Stimulated activated naive CD4-positive, alpha-beta T cell (primary cell): ENCODE data around the gene PHF21B.
"Not testable (repeated sequence)": the region's sequence is repeated elsewhere in the genome, so short reads cannot be mapped to it uniquely, and the experiment has no call there.

Experiments used
- DNase-seq, 6 experiments: peaks; one replicate each; lab custom pipeline; 2025; lab: John Stamatoyannopoulos, UW

Gene PHF21B

GRCh38 chr22:45009606-45010531 is at the start of gene PHF21B:
Gene PHF21B, minus strand, starts transcription at chr22:45010005. Its CDS starts 456 bp downstream, at chr22:45009549.
- DNase-seq = no peak

- DNase-seq = no peak
These were observed 49.5 kb upstream of the PHF21B start for GRCh38 chr22:45059296-45059695.

- no peak for DNase-seq
These were observed 48.8 kb upstream of the PHF21B start for GRCh38 chr22:45058622-45058912.

GRCh38 chr22:45055936-45056335 is 46.1 kb upstream of the PHF21B start:
- no peak for DNase-seq

DNA sequence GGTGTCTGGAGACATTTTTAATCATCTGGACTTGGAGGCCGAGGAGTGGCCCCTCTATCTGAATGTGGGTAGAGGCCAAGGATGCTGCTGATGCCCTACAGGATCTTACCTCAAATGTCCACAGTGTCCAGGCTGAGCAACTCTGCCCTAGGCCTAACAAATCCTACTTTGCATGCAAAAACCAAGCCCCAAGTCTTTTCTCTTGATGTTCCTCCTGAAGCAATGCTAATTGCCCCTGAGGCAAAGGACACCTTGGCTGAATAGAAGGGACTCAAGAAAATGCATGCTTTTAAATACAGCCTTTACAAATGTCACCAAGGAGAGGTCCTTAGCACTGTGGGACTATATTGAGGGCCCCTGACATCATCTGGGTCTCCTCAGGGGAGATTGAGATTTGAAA is 43.8 kb upstream of the PHF21B start:
- no peak for DNase-seq

GRCh38 chr22:45053094-45053493 is 43.3 kb upstream of the PHF21B start:
- DNase-seq = no peak

DNA sequence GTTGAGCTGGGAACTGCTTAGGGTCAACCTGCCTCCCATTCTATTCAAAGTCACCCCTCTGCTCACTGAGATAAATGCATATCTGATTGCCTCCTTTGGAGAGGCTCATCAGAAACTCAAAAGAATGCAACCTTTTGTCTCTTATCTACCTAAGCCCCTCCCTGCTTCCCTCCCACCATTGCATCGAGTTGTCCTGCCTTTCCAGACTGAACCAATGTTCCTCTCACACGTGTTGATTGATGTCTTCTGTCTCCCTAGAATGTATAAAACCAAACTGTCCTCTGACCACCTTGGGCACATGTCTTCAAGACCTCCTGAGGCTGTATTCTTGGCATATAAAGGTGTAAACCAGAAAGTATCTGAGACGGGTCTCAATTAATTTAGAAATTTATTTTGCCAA is 42.9 kb upstream of the PHF21B start:
- DNase-seq = not testable (repeated sequence)

DNA sequence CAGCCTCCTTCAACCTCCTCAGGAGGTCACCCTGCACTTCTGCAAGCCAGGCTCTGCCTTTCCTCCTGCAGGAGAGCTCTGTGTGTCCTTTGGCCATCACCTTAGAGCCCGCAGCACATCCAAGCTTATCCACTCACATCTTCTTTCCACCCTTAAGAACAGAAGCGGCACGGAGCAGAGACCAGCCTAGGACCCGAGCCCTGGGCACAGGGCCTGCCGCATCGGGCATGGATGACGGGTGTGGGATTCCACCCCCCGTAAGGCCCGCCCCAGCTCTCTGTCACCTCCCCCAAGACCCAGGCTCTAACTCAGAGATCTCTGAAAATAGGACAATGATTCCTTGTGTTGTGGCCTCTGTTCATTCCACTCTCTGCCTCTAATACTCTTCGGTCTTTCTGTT is 42.1 kb upstream of the PHF21B start:
- no peak for DNase-seq

DNA sequence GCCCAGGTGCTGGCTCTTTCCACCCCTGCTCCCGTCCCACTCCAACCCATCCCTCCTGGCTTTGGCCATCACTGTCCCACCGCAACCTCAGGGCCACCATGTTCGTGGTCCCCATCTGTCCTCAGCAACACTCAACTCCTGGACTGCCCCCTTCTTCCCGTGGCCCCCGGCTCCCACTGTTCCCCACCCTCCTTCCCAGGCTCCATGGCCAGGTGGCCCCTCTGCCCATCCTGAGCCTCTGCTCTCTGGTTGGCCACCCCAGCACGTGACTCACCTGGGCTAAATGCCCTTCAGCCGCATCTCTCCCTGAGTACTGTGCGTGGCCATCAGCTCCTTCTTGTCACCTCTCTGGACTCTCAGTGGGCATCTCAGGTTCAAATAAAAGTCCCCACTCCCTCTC is 41.6 kb upstream of the PHF21B start:
- no peak for DNase-seq

GRCh38 chr22:45047260-45047659 is 37.5 kb upstream of the PHF21B start:
- DNase-seq = no peak

GRCh38 chr22:45045208-45045607 is 35.4 kb upstream of the PHF21B start:
- no peak for DNase-seq

- no peak for DNase-seq
These were observed 32.5 kb upstream of the PHF21B start for GRCh38 chr22:45042263-45042662.

GRCh38 chr22:45039133-45039532 is 29.3 kb upstream of the PHF21B start:
- DNase-seq = no peak

GRCh38 chr22:45036154-45036553 is 26.3 kb upstream of the PHF21B start:
- no peak for DNase-seq

- DNase-seq = no peak
These were observed 25.0 kb upstream of the PHF21B start for GRCh38 chr22:45034821-45035220.

DNA sequence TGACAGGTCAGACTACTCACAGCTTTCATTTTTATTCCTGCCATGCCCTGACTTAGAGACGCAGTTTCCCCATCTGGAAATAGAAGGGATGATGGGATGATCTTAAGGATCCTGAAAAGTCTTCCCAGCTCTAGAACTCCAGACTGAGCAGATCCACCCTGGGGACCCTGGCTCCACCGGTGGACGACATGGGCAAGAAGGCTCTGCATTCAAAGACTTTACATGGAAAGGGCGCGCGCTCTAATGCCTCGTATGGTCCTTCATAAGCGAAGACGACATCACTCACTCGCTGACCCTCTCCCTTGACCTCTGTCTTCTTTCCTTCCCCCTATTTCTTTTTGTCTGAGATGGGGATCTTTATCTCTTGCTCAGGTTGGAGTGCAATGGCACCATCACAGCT is 24.4 kb upstream of the PHF21B start:
- DNase-seq = no peak

DNA sequence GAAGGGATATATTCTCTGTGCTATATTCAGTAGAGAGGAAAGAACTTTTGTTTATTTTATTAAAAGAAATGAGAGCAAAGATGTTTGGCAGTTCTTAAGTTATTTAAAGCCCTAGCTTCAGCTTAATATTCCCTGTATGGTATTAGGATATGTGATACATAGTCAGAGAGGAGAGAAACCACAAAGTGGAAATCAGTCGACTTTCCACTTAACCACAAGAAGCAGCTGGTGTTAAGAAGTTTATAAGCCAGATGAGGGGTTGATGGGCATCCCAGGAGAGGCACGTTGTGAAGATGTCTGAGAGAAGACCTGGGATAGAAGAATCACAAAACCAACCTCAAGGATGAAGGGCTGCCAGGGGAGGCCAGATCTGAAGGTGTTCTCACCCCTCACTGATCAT is 23.3 kb upstream of the PHF21B start:
- DNase-seq = no peak

DNA sequence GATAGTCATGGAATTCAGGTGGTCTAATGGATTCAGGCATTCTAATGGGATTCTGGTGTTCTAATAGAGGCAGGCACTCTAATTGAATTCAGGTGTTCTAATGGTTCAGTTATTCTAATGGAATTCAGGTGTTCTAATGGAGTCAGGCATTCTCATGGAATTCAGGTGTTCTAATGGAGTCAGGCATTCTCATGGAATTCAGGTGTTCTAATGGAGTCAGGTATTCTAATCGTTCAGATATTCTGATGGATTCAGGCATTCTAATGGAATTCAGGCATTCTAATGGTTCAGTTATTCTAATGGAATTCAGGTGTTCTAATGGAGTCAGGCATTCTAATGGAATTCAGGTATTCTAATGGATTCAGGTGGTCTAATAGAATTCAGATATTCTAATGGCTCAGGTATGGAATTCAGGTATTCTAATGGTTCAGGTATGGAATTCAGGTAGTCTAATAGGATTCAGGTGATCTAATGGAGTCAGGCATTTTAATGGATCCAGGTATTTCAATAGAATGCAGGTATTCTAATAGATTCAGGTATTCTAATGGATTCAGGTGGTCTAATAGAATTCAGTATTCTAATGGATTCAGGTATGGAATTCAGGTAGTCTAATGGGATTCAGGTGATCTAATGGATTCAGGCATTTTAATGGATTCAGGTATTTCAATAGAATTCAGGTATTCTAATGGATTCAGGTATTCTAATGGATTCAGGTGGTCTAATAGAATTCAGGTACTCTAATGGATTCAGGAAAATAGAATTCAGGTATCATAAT is 22.0 kb upstream of the PHF21B start:
- DNase-seq = no peak

DNA sequence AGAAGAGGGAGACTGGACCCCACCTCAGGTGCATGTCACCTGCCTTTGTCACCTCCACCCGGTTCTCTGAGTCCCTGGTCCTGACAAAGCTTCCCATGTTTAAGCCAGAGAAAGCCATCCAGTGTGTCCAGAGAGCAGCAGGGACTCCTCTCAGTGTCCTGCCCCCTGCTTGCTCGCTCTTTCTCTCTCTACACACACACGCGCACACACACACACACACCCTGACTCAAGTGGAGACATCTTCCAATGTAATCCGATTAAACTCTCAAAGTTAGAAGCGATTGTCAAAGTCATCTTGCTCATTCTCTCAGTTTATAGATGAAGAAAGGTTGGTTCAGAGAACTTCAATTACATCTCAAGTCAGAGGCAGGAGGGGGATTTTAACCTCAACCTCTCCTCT is 19.7 kb upstream of the PHF21B start:
- no peak for DNase-seq

GRCh38 chr22:45026511-45026910 is 16.7 kb upstream of the PHF21B start:
- no peak for DNase-seq

DNA sequence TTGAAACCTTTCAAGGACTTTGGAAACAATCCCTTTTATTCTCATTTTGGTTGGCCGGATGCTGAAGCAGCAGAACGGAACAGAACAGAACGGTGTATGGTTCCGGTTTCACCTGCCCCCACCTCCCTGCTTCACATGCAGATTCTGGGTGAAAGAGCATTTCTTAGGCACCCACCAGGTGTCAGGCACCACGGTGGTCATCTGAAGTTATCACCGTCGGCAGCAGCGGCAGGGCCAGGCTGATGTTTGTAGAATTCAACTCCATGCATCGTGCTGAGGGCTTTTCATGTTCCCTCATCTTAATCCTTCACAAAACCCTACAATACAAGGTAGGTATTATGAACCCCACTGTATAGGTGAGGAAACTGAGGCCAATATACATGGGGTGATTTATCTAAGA is 13.6 kb upstream of the PHF21B start:
- DNase-seq = no peak

DNA sequence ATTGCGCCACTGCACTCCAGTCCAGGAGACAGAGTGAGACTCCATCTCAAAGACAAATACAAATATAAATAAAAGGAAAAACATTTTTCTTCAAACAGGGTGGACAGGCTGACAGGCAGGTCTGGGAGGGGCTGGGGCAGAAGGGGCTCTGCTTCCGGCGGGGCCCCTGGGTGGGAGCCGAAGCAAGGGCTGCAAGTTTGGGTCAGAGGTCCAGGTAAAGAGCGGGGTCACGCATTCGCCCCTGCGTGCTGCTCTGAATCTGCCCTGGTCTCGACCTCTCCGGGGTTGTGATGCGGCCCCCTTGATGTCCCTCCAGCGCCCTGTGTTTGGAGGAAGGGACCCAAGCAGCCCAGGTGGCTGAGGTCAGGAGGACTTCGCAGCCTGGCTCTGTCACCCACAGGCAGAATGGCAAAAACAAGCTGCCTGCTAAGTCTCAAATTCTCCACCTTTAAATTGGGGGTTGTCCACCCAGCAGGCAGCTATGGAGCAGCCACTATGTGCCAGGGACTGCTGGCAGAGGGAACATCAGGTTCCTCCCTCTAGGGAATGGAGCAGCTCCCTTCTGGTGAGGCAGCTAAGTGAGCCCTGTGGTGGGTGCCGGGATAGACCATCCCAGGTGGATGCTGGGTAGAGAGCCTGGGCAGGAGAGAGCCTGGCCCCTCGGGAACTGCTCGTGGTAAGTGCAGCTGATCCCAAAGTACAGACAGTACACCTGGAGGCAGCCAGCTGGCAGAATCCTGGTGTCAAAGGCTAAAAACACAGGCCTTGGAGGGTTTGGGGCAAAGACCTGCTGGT is 10.3 kb upstream of the PHF21B start:
- no peak for DNase-seq

DNA sequence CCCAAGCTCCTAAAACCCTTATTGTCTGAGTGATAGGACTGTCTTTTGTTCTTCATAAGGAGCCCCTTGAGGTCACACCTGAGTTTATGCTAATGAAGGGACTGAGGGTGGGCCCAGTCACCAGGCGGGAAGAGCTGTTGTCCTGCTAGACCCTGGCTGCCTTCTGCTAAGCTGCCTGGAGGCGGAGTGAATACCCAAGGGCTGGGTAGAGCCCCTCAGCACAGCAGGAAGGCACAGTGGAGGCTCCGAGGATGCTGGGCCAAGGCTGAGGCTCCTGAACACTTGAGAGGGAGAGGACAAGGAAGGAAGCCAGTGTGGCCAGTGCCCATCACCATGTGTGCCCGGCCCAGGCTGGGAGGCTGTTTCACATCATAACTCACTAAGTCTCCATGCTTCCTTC is 4.8 kb upstream of the PHF21B start:
- no peak for DNase-seq
